Ishikawa (cell line): ENCODE data around the gene SMU1.

Source experiments
- CEBPB ChIP-seq: IDR thresholded peaks from 2 replicates; pipeline ENCODE4 v1.6.1; 2012
- CREB1 ChIP-seq: IDR thresholded peaks from 2 replicates; pipeline ENCODE4 v1.6.1; 2012; ENCODE audit warnings: low read depth
- EGR1 ChIP-seq: IDR thresholded peaks from 2 replicates; pipeline ENCODE4 v1.6.1; 2012
- EP300 ChIP-seq: IDR thresholded peaks from 2 replicates; pipeline ENCODE4 v1.6.1; 2012; ENCODE audit warnings: borderline replicate concordance
- FOXM1 ChIP-seq: IDR thresholded peaks from 2 replicates; pipeline ENCODE4 v1.6.1; 2012; ENCODE audit warnings: low read depth, borderline replicate concordance
- MAX ChIP-seq: IDR thresholded peaks from 2 replicates; pipeline ENCODE4 v1.6.1; 2012
- NFIC ChIP-seq: IDR thresholded peaks from 2 replicates; pipeline ENCODE4 v1.6.1; 2012
- RAD21 ChIP-seq: IDR thresholded peaks from 2 replicates; pipeline ENCODE4 v1.6.1; 2012; ENCODE audit warnings: low read depth
- TAF1 ChIP-seq: IDR thresholded peaks from 2 replicates; pipeline ENCODE4 v1.6.1; 2012; ENCODE audit warnings: low read depth, mild to moderate bottlenecking
- TCF12 ChIP-seq: IDR thresholded peaks from 2 replicates; pipeline ENCODE4 v1.6.1; 2012; ENCODE audit warnings: low read depth
- TEAD4 ChIP-seq: IDR thresholded peaks from 2 replicates; pipeline ENCODE4 v1.6.1; 2012
- YY1 ChIP-seq: IDR thresholded peaks from 2 replicates; pipeline ENCODE4 v1.6.1; 2012; ENCODE audit warnings: low read depth
- ZBTB7A ChIP-seq: IDR thresholded peaks from 2 replicates; pipeline ENCODE4 v1.6.1; 2012; ENCODE audit warnings: low read depth
- TF ChIP-seq, protein P1 (sequence below): IDR thresholded peaks from 2 replicates; pipeline ENCODE4 v1.6.1; 2012; ENCODE audit warnings: low read depth, mild to moderate bottlenecking
- TF ChIP-seq, protein P2 (sequence below): IDR thresholded peaks from 2 replicates; pipeline ENCODE4 v1.6.1; 2012

SMU1 gene

DNA sequence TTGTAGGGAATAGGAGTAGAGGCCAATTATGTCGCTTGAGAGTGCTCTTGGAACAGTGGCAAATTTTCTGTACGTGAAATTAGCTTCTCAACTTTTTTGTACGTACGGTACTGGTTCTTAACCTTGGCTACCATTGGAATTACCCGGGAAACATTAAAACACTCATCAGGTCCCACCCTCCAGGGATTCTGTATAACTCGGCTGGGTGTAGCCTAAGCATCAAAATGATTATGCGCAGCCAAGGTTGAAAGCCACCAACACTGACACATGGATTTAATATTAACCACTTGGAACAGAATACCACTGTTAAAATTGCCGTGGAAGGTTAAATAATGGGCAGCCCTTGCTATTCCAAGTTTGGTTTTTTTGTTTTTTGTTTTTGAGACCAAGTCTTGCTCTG, 34.0 kb downstream of the SMU1 start:
- TF ChIP-seq ZBTB7A: no peak
- no peak for TF ChIP-seq FOXM1
- TF ChIP-seq RAD21: no peak
- TF ChIP-seq, protein P1, sequence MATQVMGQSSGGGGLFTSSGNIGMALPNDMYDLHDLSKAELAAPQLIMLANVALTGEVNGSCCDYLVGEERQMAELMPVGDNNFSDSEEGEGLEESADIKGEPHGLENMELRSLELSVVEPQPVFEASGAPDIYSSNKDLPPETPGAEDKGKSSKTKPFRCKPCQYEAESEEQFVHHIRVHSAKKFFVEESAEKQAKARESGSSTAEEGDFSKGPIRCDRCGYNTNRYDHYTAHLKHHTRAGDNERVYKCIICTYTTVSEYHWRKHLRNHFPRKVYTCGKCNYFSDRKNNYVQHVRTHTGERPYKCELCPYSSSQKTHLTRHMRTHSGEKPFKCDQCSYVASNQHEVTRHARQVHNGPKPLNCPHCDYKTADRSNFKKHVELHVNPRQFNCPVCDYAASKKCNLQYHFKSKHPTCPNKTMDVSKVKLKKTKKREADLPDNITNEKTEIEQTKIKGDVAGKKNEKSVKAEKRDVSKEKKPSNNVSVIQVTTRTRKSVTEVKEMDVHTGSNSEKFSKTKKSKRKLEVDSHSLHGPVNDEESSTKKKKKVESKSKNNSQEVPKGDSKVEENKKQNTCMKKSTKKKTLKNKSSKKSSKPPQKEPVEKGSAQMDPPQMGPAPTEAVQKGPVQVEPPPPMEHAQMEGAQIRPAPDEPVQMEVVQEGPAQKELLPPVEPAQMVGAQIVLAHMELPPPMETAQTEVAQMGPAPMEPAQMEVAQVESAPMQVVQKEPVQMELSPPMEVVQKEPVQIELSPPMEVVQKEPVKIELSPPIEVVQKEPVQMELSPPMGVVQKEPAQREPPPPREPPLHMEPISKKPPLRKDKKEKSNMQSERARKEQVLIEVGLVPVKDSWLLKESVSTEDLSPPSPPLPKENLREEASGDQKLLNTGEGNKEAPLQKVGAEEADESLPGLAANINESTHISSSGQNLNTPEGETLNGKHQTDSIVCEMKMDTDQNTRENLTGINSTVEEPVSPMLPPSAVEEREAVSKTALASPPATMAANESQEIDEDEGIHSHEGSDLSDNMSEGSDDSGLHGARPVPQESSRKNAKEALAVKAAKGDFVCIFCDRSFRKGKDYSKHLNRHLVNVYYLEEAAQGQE: no peak
- TF ChIP-seq TCF12: no peak
- TF ChIP-seq TAF1: no peak
- no peak for TF ChIP-seq EP300
- TF ChIP-seq, protein P2, sequence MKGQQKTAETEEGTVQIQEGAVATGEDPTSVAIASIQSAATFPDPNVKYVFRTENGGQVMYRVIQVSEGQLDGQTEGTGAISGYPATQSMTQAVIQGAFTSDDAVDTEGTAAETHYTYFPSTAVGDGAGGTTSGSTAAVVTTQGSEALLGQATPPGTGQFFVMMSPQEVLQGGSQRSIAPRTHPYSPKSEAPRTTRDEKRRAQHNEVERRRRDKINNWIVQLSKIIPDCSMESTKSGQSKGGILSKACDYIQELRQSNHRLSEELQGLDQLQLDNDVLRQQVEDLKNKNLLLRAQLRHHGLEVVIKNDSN: no peak
- TF ChIP-seq MAX: no peak
- no peak for TF ChIP-seq CREB1
- TF ChIP-seq YY1: no peak
- TF ChIP-seq NFIC: no peak
- no peak for TF ChIP-seq TEAD4
- TF ChIP-seq CEBPB: no peak
- TF ChIP-seq EGR1: no peak

DNA sequence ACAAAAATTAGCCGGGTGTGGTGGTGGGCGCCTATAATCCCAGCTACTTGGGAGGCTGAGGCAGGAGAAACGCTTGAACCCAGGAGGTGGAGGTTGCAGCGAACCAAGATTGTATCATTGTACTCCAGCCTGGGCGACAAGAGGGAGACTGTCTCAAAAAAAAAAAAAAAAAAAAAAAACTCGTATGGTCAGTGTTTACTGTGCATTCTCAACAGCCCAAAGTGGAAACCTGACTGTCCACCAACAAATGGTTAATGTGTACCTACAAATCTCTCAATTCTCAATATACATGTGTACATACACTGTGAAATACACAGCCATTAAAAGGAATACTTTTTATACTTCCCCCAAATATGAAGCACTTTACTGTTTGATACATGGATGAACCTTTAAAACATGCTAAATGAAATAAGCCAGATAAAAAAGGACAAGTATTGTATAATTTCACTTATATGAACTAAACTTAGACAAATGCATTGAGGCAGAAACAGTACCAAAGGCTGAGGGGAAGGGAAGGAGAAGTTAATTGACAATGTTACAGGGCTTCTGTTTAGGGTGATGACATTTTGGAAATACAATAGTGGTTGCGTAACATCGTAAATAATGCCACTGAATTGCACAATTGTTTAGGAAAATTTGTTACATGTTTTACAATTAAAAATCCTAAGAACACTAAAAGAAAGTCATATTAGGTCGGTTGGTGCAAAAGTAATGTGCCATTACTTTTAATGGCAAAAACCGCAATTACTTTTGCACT, 34.9 kb downstream of the SMU1 start:
- no peak for TF ChIP-seq NFIC
- peak; percentile 95 for TF ChIP-seq CEBPB

DNA sequence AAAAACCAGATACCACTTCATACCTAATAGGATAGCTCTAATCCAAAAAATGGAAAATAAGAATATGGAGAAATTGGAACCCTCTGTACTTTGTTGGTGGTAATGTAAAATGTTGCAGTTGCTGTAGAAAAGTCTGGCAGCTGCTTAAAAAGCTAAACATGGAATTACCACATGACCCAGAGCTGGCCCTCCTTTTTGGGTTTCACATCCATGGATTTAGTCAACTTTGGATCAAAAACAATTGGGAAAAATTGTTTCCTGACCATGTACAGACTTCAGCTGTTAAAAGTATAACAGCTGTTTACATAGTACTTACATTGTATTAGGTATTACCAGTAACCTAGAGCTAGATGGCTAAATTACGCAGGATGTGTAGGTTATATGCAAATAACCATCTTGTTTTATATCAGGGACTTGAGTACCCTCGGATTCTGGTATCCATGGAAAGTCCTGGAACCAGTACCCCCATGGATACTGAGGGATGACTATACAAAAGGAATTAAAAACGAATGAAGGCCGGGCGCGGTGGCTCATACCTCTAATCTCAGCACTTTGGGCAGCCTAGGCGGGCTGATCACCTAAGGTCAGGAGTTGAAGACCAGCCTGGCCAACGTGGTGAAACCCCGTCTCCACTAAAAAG, 35.6 kb downstream of the SMU1 start:
- TF ChIP-seq EGR1 (no peak), TCF12 (no peak), NFIC (no peak), TEAD4 (no peak), YY1 (no peak), MAX (no peak)

- TF ChIP-seq YY1 (no peak), NFIC (no peak), FOXM1 (no peak), TEAD4 (no peak), TAF1 (no peak)
These were observed 43.6 kb downstream of the SMU1 start for GRCh38 chr9:33032865-33033264.

GRCh38 chr9:33032292-33032691, 44.2 kb downstream of the SMU1 start:
- no peak for TF ChIP-seq CEBPB
- TF ChIP-seq RAD21: no peak
- no peak for TF ChIP-seq FOXM1
- TF ChIP-seq TEAD4: no peak
- no peak for TF ChIP-seq YY1
- TF ChIP-seq ZBTB7A: no peak
- TF ChIP-seq, protein P2: no peak
- TF ChIP-seq EP300: no peak
- no peak for TF ChIP-seq CREB1
- no peak for TF ChIP-seq EGR1
- TF ChIP-seq, protein P1: no peak
- no peak for TF ChIP-seq TCF12
- TF ChIP-seq NFIC: no peak

DNA sequence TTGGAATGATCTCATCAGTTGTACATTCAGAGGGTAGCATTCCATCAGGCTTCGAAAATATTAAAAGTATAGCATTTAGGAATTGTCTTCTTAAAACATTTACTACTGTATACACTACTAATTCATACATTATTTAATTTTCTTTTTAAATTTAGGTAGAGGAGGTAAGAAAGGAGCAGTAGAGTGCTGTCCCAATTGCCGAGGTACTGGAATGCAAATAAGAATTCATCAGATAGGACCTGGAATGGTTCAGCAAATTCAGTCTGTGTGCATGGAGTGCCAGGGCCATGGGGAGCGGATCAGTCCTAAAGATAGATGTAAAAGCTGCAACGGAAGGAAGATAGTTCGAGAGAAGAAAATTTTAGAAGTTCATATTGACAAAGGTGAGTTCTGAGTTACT, 46.2 kb downstream of the SMU1 start:
- no peak for TF ChIP-seq NFIC
- TF ChIP-seq MAX: no peak
